WTC11 (cell line): Measurements from ENCODE around the gene FANCC.

ENCODE experiments used
- CREB1 ChIP-seq: sonication (generic); formaldehyde crosslinking; IDR thresholded peaks from 2 replicates; pipeline ENCODE4 v1.8.0; 2023; ENCODE audit warnings: mild to moderate bottlenecking, missing genetic modification reagents
- CTCF ChIP-seq: fragments of 200-600 bp; IDR thresholded peaks from 2 replicates; pipeline ENCODE4 v1.8.0; 2022; ENCODE audit warnings: antibody characterized with exemption
- ESRRA ChIP-seq: sonication (generic); formaldehyde crosslinking; IDR thresholded peaks from 2 replicates; pipeline ENCODE4 v1.8.1; 2022; ENCODE audit warnings: mild to moderate bottlenecking, missing genetic modification reagents, borderline replicate concordance
- IRF2 ChIP-seq: sonication (generic); formaldehyde crosslinking; IDR thresholded peaks from 2 replicates; pipeline ENCODE4 v1.8.0; 2022; ENCODE audit warnings: low read depth, missing genetic modification reagents, borderline replicate concordance
- MAX ChIP-seq: sonication (generic); formaldehyde crosslinking; IDR thresholded peaks from 2 replicates; pipeline ENCODE4 v1.8.0; 2022; ENCODE audit warnings: mild to moderate bottlenecking, missing genetic modification reagents
- NR3C1 ChIP-seq: sonication (generic); formaldehyde crosslinking; conservative IDR thresholded peaks from 2 replicates; pipeline ENCODE4 v1.8.1; 2023; ENCODE audit warnings: low read depth, mild to moderate bottlenecking, missing genetic modification reagents
- TEAD4 ChIP-seq: sonication (generic); formaldehyde crosslinking; IDR thresholded peaks from 2 replicates; pipeline ENCODE4 v1.8.0; 2022; ENCODE audit warnings: mild to moderate bottlenecking, missing genetic modification reagents
- USF2 ChIP-seq: sonication (generic); formaldehyde crosslinking; IDR thresholded peaks from 2 replicates; pipeline ENCODE4 v1.8.1; 2023; ENCODE audit warnings: mild to moderate bottlenecking, missing genetic modification reagents, moderate library complexity
- ZNF121 ChIP-seq: sonication (generic); formaldehyde crosslinking; IDR thresholded peaks from 2 replicates; pipeline ENCODE4 v1.8.0; 2023; ENCODE audit warnings: missing genetic modification reagents
- ZNF219 ChIP-seq: sonication (generic); formaldehyde crosslinking; IDR thresholded peaks from 2 replicates; pipeline ENCODE4 v1.8.0; 2023; ENCODE audit warnings: missing genetic modification reagents, mild to moderate bottlenecking, borderline replicate concordance

GRCh38 chr9:95099321-95100070 lies 218.0 kb downstream of the FANCC start:
- TF ChIP-seq CTCF: no peak
- no peak for TF ChIP-seq MAX (CRISPR knock-in tag)
- TF ChIP-seq NR3C1 (CRISPR knock-in tag): no peak
- no peak for TF ChIP-seq ZNF121 (CRISPR knock-in tag)
- TF ChIP-seq TEAD4: no peak
- TF ChIP-seq ESRRA: no peak
- TF ChIP-seq CREB1: no peak
- no peak for TF ChIP-seq IRF2 (CRISPR knock-in tag)
- no peak for TF ChIP-seq USF2 (CRISPR knock-in tag)
- no peak for TF ChIP-seq ZNF219 (CRISPR knock-in tag)
